ENCODE measurements around the gene CCDC85C. TPM values are rescaled to one million over a fixed set of nuclear protein-coding genes. Genes with fewer than 3 reads are reported as not detected.
A peak's percentile ranks its signal among the peaks of the same experiment; 100 is the strongest.

Gene CCDC85C
- total and polyA plus RNA-seq, 2 experiments from 2014 or later = 4.5 to 24.9 TPM

- TF ChIP-seq ZNF462 (CRISPR knock-in tag; IDR thresholded peaks at IDR 0.05) (no peak), STAT1 (IDR thresholded peaks at IDR 0.05; ENCODE audit: unreplicated experiment) (no peak), CREB1 (CRISPR knock-in tag; IDR thresholded peaks at IDR 0.05; ENCODE audit: low read depth) (no peak), REST (IDR thresholded peaks at IDR 0.05; ENCODE audit: unreplicated experiment) (no peak)
Observed at GRCh38 chr14:99462210-99462609, 141.8 kb downstream of the CCDC85C start (continued).

- H3K4me3 ChIP-seq = no peak overlapping the region
- peaks cover 29% of the 10 kb centered on the region for H3K4me1 ChIP-seq (ENCODE audit: insufficient read depth)
- no peaks in the 10 kb centered on the region for H3K9me3 Mint-ChIP-seq
- H3K4me2 ChIP-seq = no peak overlapping the region
- H2AFZ ChIP-seq = no peak overlapping the region
- H3F3A ChIP-seq (replicated peaks; ENCODE audit: low read depth) = peaks cover 3% of the 10 kb centered on the region; the same call in 1 of the 2 replicates
- H3K4me3 Mint-ChIP-seq = no peak overlapping the region
- H3K27me3 ChIP-seq (ENCODE audit: insufficient read depth) = no peaks in the 10 kb centered on the region
- peaks cover 10% of the 10 kb centered on the region for H4K20me1 ChIP-seq (replicated peaks; ENCODE audit: insufficient read depth)
- H3K27ac ChIP-seq (ENCODE audit: low read depth) = no peak overlapping the region
- H3K36me3 ChIP-seq (ENCODE audit: insufficient read depth) = peaks cover 10% of the 10 kb centered on the region; the same call in 1 of the 2 replicates
- peaks cover 36% of the 10 kb centered on the region for H3K79me2 ChIP-seq (replicated peaks; ENCODE audit: insufficient read depth)
- H3K27me3 Mint-ChIP-seq (ENCODE audit: insufficient read depth, low read depth, poor library complexity) = peaks cover 6% of the 10 kb centered on the region
- peak overlapping the region; percentile 39; the same call in 1 of the 2 replicates for H3K27ac Mint-ChIP-seq
- peaks cover 38% of the 10 kb centered on the region for H3K4me1 Mint-ChIP-seq
- H3K9me2 ChIP-seq (ENCODE audit: insufficient read depth) = no peaks in the 10 kb centered on the region
- DNase-seq (ENCODE audit: low spot score) = no peak
- H3K36me3 Mint-ChIP-seq (ENCODE audit: low read depth) = peaks cover 23% of the 10 kb centered on the region
- ATAC-seq = no peak
- TF ChIP-seq EZH2phosphoT487 (IDR thresholded peaks at IDR 0.05; ENCODE audit: unreplicated experiment) = no peak
- TF ChIP-seq ZNF331 (CRISPR knock-in tag; IDR thresholded peaks at IDR 0.05; ENCODE audit: low read depth) = no peak
Observed at GRCh38 chr14:99461411-99462085, 142.5 kb downstream of the CCDC85C start.
